OCI-LY1 (cell line): ENCODE results near the gene TTYH1.

Source experiments
- CTCF ChIP-seq: fragments of 200-600 bp; sonication (generic), shearing (Covaris generic); IDR thresholded peaks from 2 replicates; pipeline ENCODE4 v1.5.1; 2017; ENCODE audit warnings: mild to moderate bottlenecking, antibody characterized with exemption, low read length, moderate library complexity, mixed read lengths
- EZH2 ChIP-seq: fragments of 200-600 bp; sonication (generic), shearing (Covaris generic); IDR thresholded peaks from 2 replicates; pipeline ENCODE4 v1.8.0; 2017; ENCODE audit warnings: borderline replicate concordance, mixed run types, mild to moderate bottlenecking, antibody characterized with exemption, low read length, moderate library complexity, mixed read lengths

GRCh38 chr19:54426291-54426931, 11.1 kb downstream of the TTYH1 start:
- TF ChIP-seq CTCF (no peak), EZH2 (no peak)
